Keratinocyte (primary cell): ENCODE data around the gene CLHC1. TPM values are rescaled to one million over a fixed set of nuclear protein-coding genes. Genes with fewer than 3 reads are reported as not detected.
"Not testable (repeated sequence)": the region's sequence is repeated elsewhere in the genome, so short reads cannot be mapped to it uniquely, and the experiment has no call there.

Experiments
- DNase-seq: peaks from one replicate; pipeline ENCODE4 v3.0.0-alpha.2; 2011; ENCODE audit warnings: low read depth, missing footprints, low spot score
- FAIRE-seq: peaks from 2 replicates; lab custom pipeline; 2011; peaks lifted over from hg19 to GRCh38; lab: Jason Lieb, UNC
- H2AFZ ChIP-seq: 2 replicates; pipeline ENCODE4 v1.6.0; 2012; ENCODE audit warnings: low read length, control low read depth, inconsistent platforms; ENCODE audit not compliant: control insufficient read depth
- H3K27ac ChIP-seq: 2 replicates; pipeline ENCODE4 v1.5.1; 2011; ENCODE audit warnings: low read length; ENCODE audit not compliant: control insufficient read depth, insufficient read depth
- H3K27me3 ChIP-seq: 3 replicates; pipeline ENCODE4 v1.6.0; 2011; ENCODE audit warnings: low read length; ENCODE audit not compliant: control insufficient read depth, insufficient read depth; ENCODE audit errors: extremely low read depth
- H3K36me3 ChIP-seq, 2 experiments: 2 replicates in 1 of 2; 3 replicates in 1 of 2; pipeline ENCODE4 v1.5.1; 2011; ENCODE audit warnings: low read length in 2 of 2, mild to moderate bottlenecking in 1 of 2; ENCODE audit not compliant: control insufficient read depth in 2 of 2, insufficient read depth in 2 of 2; ENCODE audit errors: extremely low read depth in 1 of 2
- H3K4me1 ChIP-seq: 3 replicates; pipeline ENCODE4 v1.5.1; 2011; ENCODE audit warnings: low read length; ENCODE audit not compliant: control insufficient read depth, insufficient read depth; ENCODE audit errors: extremely low read depth
- H3K4me2 ChIP-seq: 3 replicates; pipeline ENCODE4 v1.6.0; 2011; ENCODE audit warnings: low read depth, low read length; ENCODE audit not compliant: control insufficient read depth, insufficient read depth; ENCODE audit errors: extremely low read depth
- H3K4me3 ChIP-seq, 3 experiments: fragments of 200-600 bp in 1 of 3; sonication (generic) in 1 of 3; 2 replicates in 2 of 3; 3 replicates in 1 of 3; pipeline ENCODE4 v1.5.1; 2011 to 2016; ENCODE audit warnings: low read length in 3 of 3, mild to moderate bottlenecking in 3 of 3, control low read depth in 2 of 3, inconsistent platforms in 1 of 3, low read depth in 1 of 3, mixed read lengths in 1 of 3, mixed run types in 1 of 3, moderate library complexity in 1 of 3; ENCODE audit not compliant: control insufficient read depth in 2 of 3, insufficient read depth in 2 of 3; ENCODE audit errors: extremely low read depth in 1 of 3
- H3K79me2 ChIP-seq: 2 replicates; pipeline ENCODE4 v1.6.0; 2012; ENCODE audit warnings: low read length; ENCODE audit not compliant: control insufficient read depth, insufficient read depth
- H3K9ac ChIP-seq: 3 replicates; pipeline ENCODE4 v1.6.0; 2011; ENCODE audit warnings: low read length; ENCODE audit not compliant: control insufficient read depth, insufficient read depth; ENCODE audit errors: extremely low read depth
- H3K9me1 ChIP-seq: 3 replicates; pipeline ENCODE4 v1.6.0; 2011; ENCODE audit warnings: low read length; ENCODE audit not compliant: control insufficient read depth, insufficient read depth; ENCODE audit errors: extremely low read depth
- H3K9me3 ChIP-seq: 2 replicates; pipeline ENCODE4 v1.5.1; 2012; ENCODE audit warnings: low read depth, low read length; ENCODE audit not compliant: control insufficient read depth
- H4K20me1 ChIP-seq: 3 replicates; pipeline ENCODE4 v1.6.0; 2011; ENCODE audit warnings: low read length; ENCODE audit not compliant: control insufficient read depth, insufficient read depth; ENCODE audit errors: extremely low read depth
- CTCF ChIP-seq, 3 experiments: IDR thresholded peaks in 1 of 3; conservative IDR thresholded peaks in 1 of 3; optimal IDR thresholded peaks in 1 of 3; 2 replicates in 2 of 3; 3 replicates in 1 of 3; pipeline versions ENCODE3 to v1.5.1; 2011; ENCODE audit warnings: low read length in 3 of 3, mild to moderate bottlenecking in 3 of 3, moderate library complexity in 2 of 3, control low read depth in 1 of 3, inconsistent platforms in 1 of 3; ENCODE audit not compliant: insufficient read depth in 2 of 3; ENCODE audit errors: extremely low read depth in 1 of 3
- EZH2 ChIP-seq: IDR thresholded peaks from one replicate; pipeline ENCODE4 v1.6.1; 2012; ENCODE audit warnings: inconsistent platforms, mild to moderate bottlenecking, low read length, moderate library complexity
- dilution Hi-C: fragments of 300-500 bp; cut with MboI; formaldehyde crosslinking; loops from one replicate; pipeline ENCODE4 v1.7.0; 2020; ENCODE audit warnings: low sequenced_read_pairs; ENCODE audit not compliant: extremely low pct_ligation_motif_present
- polyA plus RNA-seq, 5 experiments: library from polyadenylated mRNA; depleted of rRNA in 3 of 5; stranded (reverse) in 3 of 5; stranded (forward) in 1 of 5; unstranded in 1 of 5; fragments of >200 nt; gene quantifications; 1 replicate in 1 of 5; 2 replicates in 3 of 5; 3 replicates in 1 of 5; pipeline versions ENCODE4 v1.2.1 to v1.2.3, GENCODE V29; 2011 to 2012; ENCODE audit warnings: missing spikeins in 2 of 5, low read depth in 1 of 5, low replicate concordance in 1 of 5

The CLHC1 gene
- polyA plus RNA-seq, 1 donor (not counting 4 experiments of a cell fraction or from before 2014, with no cell fraction given), result 15.2 TPM

- no peak for FAIRE-seq
- H3K27me3 ChIP-seq, result no peaks in the 10 kb centered on the region
- H3K4me1 ChIP-seq, result peaks cover 10% of the 10 kb centered on the region
- H4K20me1 ChIP-seq, result no peaks in the 10 kb centered on the region
- H3K9me1 ChIP-seq, result no peaks in the 10 kb centered on the region
- DNase-seq, result no peak
- peak overlapping the region; percentile 92 for H2AFZ ChIP-seq
- H3K9me3 ChIP-seq, result no peaks in the 10 kb centered on the region
- H3K79me2 ChIP-seq, result no peaks in the 10 kb centered on the region
- no peaks in the 10 kb centered on the region for H3K36me3 ChIP-seq
- H3K4me2 ChIP-seq, result peak overlapping the region; percentile 89
- dilution Hi-C loops, result no loop called here
- TF ChIP-seq CTCF (optimal IDR thresholded peaks at IDR 0.05 in 1 of 3, IDR thresholded peaks at IDR 0.05 in 1 of 3, conservative IDR thresholded peaks at IDR 0.05 in 1 of 3; ENCODE audit: extremely low read depth in 1 of 3, insufficient read depth in 2 of 3, low read length in 3 of 3) (no peak), EZH2 (no peak)
- peak overlapping the region in 2 of 3 experiments; percentile 49 to 51 for H3K4me3 ChIP-seq
- peak overlapping the region; percentile 33 for H3K27ac ChIP-seq
- H3K9ac ChIP-seq, result peak overlapping the region; percentile 61
Measured at GRCh38 chr2:55133467-55134315, 98.4 kb downstream of the CLHC1 start.

- no peak overlapping the region for H2AFZ ChIP-seq
- TF ChIP-seq EZH2, result no peak
- no peak for TF ChIP-seq CTCF (optimal IDR thresholded peaks at IDR 0.05 in 1 of 3, IDR thresholded peaks at IDR 0.05 in 1 of 3, conservative IDR thresholded peaks at IDR 0.05 in 1 of 3; ENCODE audit: extremely low read depth in 1 of 3, insufficient read depth in 2 of 3, low read length in 3 of 3)
- FAIRE-seq (no peak), DNase-seq (no peak)
- no peak overlapping the region for H3K4me2 ChIP-seq
- no peaks in the 10 kb centered on the region for H3K27me3 ChIP-seq
- H3K27ac ChIP-seq, result no peak overlapping the region
- dilution Hi-C loops, result no loop called here
- no peaks in the 10 kb centered on the region for H3K79me2 ChIP-seq
- H3K4me3 ChIP-seq, result no peak overlapping the region
- H3K9ac ChIP-seq, result no peak overlapping the region
- H4K20me1 ChIP-seq, result no peaks in the 10 kb centered on the region
- H3K9me1 ChIP-seq, result no peaks in the 10 kb centered on the region
- H3K36me3 ChIP-seq, result no peaks in the 10 kb centered on the region
- H3K9me3 ChIP-seq, result no peaks in the 10 kb centered on the region
- peaks cover 10% of the 10 kb centered on the region for H3K4me1 ChIP-seq
Measured at GRCh38 chr2:55130849-55131248, 101.2 kb downstream of the CLHC1 start.

GRCh38 chr2:55126643-55127042 lies 105.5 kb downstream of the CLHC1 start:
- H3K9ac ChIP-seq, H2AFZ ChIP-seq, H3K4me1 ChIP-seq, H3K4me3 ChIP-seq, DNase-seq, H3K27ac ChIP-seq, dilution Hi-C loops, H3K4me2 ChIP-seq, H3K9me1 ChIP-seq, H4K20me1 ChIP-seq, H3K9me3 ChIP-seq, H3K36me3 ChIP-seq, FAIRE-seq, H3K79me2 ChIP-seq, H3K27me3 ChIP-seq: not testable (repeated sequence)
